Inferior parietal cortex (tissue), 1 donor: ENCODE data around the gene RASAL2.
"Not testable (repeated sequence)": the region's sequence is repeated elsewhere in the genome, so short reads cannot be mapped to it uniquely, and the experiment has no call there.

ENCODE experiments used
- DNase-seq: peaks from one replicate; pipeline ENCODE4 v3.0.0-alpha.2; 2016; ENCODE audit errors: extremely low spot score

Gene RASAL2

DNA sequence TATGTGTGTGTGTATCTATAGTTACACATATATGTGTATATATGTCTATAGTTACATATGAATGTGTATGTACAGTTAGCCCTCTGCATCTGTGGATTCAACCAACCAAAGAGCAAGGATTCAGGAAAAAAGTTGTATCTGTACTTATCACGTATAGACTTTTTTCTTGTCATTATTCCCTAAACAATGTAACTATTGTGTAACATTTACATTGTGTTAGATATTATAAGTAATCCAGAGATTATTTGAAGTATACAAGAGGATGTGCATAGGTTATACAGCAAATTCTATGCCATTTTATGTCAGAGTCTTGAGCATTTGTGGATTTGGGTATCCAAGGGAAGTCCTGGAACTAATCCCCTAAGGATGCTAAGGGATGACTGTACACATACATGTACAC lies 71.3 kb downstream of the RASAL2 start:
- no peak for DNase-seq

DNA sequence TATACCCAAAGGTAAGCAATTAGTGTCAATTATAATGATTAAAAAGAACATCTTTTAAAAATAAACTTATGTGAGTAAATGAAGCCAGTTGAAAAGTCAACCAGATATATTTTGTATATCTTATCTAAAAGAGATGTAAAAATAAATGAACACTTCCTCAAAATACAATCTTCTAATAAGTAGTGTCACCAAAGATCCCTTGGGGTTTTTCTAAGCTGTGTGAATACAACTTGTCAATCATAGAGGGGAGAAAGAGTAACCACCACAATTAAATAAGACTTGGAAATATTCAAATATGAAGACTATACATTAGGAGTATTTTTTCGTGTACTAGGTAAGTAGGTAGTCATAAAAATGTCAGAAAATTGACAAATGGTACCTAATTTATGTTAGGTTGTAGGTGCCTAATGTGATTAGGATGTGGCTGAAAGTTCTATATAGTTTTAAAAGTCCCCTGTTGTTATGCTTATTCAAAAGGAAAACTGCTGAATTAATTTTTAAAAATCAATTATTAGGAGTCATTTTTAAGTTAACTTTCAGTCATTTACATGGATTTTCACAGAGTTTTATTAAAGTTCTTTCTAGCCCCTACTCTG lies 72.6 kb downstream of the RASAL2 start:
- no peak for DNase-seq

DNA sequence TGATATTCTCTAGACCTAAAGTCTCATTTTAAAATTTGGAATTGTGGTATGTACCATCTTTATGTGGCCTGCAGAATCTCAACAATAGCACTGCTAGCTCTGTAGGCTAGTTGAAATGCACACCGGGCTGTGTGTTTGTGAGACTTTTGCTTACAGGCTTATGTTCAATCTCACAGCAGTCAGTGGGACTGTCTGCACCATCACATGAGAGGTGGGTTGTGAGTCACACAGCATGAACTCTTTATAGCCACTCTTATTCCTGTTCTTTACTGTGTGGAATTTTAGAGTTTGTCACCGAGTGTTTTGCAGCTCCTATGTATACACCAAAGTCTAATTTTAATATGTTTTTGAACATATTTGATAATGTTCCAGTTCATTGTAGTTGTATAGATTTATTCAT lies 74.6 kb downstream of the RASAL2 start:
- no peak for DNase-seq

DNA sequence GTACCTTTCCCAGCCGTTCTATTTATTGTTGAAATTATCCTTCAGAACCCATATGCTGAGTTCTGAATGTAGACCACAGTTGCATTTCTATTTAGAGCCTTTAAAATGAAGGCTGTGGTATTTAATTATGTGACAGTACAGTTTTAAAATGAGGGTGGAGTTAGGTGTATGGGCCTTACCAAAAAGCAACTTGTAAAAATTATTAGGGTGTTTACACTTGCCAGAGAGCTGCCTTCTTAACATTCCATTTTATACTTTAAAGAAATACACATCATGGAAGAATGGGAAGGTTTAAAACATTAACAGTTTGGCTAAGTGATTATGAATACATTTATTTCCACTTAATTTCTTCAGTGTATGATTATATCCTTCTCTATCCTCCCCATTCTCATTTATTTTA lies 75.7 kb downstream of the RASAL2 start:
- DNase-seq = no peak

DNA sequence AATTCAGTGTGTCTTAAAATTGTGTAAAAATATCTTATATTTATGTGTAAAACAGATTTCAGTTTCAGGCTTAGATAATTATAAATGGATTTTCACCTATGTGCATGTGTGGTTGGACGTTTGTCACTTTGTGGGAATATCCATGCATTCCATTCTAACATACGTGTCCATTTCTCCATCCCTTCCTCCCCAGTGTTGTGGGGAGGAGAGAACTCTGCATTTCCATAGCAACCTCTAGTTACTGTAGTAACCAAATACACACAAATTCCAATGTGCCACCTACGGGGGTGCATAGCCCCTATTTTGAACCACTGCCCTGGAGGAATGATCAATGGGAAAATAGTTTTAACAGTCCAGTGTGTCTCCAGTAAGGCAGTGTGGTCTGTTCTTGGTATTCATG lies 79.0 kb downstream of the RASAL2 start:
- DNase-seq = no peak

DNA sequence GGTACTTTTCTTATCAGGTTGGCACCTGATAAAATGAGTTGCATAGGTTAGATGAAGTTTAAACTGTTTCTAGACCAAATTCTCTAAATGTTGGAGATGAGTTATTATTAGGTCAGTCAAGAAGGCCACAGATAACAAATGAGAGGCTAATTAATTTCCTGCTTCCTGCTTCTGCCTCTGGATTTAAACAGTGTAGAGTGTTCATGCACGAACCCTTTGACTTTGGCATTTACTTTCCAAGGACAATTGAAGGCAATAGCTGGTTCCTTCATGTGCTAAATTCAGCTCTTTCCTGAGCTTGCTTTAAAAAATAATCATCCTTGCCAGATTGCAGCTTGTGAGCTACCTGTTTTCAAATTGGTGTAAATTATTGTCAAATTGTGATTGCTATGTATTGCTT lies 80.6 kb downstream of the RASAL2 start:
- no peak for DNase-seq

DNA sequence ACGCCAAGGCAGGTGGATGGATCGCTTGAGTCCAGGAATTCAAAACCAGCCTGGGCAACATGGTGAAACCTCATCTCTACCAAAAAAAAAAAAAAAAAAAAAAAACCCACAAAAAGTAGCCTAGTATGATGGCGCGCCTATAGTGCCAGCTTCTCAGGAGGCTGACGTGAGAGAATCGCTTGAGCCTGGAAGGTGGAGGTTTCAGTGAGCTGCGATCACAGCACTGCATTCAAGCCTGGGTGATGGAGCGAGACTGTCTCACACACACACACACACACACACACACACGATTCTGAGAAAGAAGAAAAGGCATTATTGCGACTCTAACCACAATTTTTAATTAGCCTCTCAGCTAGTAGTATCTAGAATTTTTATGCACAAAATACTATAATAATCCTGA lies 86.5 kb downstream of the RASAL2 start:
- DNase-seq = no peak

DNA sequence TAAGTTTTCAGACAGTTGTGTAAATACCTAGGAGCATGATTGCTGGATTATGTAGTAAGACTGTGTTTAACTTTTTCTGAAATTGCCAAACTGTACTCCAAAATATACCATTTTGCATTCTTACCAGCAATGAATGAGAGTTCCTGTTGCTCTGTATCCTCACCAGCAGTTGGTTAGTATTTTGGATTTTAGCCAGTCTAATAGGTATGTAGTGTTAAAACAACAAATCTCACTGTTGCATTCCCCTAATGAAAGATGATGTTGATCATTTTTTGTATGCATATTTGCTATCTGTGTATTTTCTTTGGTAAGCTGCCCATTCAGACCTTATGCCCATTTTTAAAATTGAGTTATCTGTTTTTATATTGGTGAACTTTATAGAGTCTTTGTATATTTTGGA lies 89.9 kb downstream of the RASAL2 start:
- DNase-seq = no peak

DNA sequence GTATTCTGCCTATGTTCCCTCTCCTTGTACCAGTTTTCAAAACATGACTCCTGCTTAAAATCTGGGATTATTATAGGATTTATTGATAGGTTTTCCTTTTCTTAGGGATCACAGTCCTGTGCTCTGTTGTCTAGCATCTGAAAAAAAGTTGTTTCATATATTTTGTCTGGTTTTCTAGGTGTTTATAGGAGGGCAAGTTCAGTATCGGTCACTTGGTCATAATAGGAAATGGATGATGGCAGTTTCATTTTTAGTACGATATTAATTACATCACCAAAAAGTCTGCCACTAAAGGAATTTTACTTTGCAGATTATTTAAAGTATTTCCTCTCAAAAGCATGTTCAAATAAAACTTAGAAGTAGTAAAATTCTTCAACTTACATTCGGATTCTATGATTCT lies 94.4 kb downstream of the RASAL2 start:
- DNase-seq = no peak

DNA sequence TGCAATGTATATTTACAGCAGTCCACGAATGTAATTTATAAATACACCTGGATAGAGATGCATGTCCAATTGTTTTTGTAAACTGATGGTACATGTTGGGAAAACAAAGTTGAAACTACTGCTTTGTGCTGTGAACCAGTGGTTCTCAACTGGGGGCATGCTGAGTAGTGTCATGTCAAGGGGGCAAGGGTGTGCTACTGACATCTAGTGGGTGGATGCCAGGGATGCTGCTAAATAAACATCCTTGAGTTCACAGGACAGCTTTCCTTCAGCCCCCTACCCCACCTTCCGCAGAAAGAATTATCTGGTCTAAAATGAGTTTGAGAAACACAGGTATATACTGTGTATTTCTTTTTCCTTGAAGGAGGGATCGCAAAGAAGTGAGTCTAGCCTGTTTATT lies 95.9 kb downstream of the RASAL2 start:
- no peak for DNase-seq

DNA sequence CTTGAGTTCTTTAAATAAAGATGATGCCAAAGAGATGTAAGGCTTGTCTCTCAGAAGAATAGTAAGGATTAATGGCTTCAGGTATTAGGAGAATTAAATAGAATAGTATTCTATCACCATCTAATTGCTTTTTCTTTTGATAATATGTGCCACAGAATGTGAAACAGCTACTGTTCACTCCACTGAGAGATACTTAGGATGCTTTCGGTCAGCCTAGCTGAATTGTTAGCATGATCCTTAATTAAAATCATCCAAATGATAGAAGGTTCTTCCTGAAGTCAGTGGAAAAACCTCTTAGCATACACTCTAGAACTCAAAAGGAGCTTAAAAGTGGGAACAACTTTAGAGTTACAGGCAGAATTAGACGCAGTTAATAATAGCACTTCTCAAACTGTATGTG lies 97.0 kb downstream of the RASAL2 start:
- no peak for DNase-seq

DNA sequence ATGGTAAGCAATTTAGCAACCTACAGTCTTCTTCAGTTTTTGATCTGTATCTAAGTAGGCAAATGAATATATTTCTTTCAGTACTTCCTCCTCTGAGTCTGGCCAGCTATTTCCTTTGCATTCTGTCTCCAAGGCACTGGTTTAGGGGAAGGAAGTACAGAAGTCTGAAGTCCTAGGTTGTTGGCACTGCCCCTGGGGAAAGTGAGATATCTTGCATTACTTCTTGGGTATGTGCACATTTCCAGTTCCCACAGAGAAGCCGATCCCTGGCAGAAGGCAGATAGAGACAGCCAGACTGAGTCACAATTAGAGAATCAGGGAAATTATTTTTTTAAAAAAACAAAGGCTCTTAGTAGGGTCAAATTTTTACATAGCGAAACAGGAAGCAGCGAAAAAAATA lies 98.8 kb downstream of the RASAL2 start:
- no peak for DNase-seq

DNA sequence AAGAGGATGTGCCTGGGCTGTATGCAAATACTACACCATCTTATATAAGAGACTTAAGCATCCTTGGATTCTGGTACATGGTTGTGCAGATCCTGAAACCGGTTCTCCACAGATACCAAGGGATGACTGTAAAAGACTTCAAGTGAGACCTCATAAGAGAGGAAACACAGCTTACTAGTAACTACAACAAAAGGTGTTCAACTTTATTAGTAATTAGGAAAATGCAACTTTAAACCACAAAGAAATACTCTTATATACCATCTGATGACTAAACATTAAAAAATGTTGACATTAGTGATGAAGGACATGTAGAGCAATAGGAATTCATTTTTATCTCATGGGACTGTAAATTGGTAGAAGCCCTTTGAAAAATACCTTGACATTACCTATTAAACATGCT lies 102.7 kb downstream of the RASAL2 start:
- no peak for DNase-seq

DNA sequence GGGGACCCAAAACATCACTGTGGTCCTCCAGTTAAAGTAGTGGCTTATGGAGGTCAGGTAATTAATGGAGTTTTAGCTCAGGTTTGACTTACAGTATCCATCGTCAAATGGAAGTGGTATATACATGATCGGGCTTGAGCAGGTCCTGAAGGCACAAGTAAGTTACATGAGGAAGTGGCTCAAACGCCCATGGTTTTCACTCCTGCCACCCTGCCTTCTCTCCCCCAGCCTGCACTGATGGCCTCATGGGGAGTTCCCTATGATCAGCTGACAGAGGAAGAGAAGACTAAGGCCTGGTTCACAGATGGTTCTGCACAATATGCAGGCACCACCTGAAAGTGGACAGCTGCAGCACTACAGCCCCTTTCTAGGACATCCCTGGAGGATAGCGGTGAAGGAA lies 108.2 kb downstream of the RASAL2 start:
- DNase-seq = not testable (repeated sequence)

DNA sequence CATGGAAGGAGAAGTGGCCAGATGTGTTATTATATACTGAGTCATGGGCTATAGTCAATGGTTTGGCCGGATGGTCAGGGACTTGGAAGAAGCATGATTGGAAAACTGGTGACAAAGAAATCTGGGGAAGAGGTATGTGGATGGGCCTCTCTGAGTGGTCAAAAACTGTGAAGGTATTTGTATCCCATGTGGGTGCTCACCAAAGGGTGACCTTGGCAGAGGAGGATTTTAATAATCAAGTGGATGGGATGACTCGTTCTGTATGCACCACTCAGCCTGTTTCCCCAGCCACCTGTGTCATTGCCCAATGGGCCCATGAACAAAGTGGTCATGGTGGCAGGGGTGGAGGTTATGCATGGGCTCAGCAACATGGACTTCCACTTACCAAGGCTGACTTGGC lies 108.6 kb downstream of the RASAL2 start:
- DNase-seq = not testable (repeated sequence)

DNA sequence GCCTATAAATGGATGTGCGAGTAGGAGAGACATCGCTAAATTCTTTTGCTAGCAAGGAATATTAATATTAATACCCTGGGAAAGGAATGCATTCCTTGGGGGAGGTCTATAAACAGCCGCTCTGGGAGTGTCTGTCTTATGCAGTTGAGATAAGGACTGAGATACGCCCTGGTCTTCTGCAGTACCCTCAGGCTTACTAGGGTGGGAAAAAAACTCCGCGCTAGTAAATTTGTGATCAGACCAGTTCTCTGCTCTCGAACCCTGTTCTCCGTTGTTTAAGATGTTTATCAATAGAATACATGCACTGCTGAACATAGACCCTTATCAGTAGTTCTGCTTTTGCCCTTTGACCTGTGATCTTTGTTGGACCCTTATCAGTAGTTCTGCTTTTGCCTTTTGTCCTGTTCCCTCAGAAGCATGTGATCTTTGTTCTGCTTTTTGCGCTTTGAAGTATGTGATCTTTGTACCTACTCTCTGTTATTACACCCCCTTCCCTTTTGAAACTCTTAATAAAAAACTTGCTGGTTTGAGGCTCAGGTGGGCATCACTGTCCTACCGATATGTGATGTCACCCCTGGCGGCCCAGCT lies 114.5 kb downstream of the RASAL2 start:
- not testable (repeated sequence) for DNase-seq

DNA sequence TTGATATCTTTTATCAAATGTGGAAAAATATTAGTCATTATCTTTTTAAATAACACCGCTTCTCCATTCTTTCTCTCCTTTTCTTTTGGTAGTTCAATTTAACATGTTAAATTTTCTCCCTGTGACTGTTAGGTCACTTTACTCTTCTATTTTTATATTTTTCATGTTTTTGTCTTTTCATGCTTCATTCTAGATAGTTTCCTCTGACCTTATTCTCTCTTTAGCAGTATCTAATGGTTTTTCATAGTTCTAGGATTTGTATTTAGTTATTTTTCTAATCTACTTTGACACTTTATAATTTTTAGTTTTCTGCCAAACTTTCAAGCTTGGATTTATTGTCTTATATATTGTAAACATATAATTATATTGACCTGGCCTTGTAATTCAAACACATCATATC lies 116.0 kb downstream of the RASAL2 start:
- no peak for DNase-seq

DNA sequence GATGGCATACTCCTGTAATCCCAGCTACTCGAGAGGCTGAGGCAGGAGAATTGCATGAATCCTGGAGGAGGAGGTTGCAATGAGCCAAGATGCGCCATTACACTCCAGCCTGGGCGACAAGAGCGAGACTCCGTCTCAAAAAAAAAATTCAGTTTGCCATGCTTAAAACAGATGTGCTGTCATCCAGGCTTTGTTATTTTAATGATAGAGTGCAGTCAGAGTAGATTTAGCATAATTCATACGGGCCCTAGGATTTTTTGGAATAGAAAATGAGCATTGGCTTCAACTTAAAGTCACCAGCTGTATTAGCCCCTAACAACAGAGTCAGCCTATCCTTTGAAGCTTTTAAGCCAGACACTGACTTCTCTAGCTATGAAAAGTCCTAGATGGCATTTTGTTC lies 124.6 kb downstream of the RASAL2 start:
- no peak for DNase-seq

DNA sequence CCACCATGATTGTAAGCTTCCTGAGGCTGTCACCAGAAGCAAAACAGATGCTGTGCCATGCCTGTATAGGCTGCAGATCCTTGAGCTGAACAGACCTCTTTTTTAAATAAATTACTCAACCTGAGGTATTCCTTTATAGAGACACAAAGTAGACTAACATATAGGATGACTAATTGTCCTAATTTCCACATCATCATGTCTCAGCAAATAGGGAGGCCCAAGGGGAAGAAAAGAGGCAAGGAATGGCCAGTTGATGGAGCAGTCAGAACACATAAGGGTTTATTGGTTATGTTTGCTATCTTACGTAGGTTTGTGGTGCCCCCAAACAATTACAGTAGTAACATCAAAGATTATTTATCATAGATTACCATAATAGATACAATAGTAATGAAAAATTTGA lies 126.2 kb downstream of the RASAL2 start:
- no peak for DNase-seq

DNA sequence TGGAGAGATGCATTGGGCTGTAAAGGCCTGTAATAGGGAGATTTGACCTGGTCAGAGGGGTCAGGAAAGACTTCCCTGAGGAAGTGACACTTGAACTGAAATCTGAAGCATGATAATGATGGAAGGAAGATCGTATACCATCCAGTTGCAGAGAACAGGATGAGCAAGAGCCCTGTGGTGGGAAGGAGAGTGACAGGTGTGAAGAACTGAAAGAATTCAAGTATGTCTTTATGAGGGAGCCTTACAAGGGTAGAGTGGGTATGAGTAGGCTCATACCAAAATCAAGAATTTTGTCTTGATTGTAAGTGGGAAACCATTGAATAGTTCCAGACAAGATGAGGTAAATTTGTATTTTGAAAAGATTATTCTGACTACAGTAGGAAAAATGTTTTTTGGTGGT lies 129.4 kb downstream of the RASAL2 start:
- no peak for DNase-seq

DNA sequence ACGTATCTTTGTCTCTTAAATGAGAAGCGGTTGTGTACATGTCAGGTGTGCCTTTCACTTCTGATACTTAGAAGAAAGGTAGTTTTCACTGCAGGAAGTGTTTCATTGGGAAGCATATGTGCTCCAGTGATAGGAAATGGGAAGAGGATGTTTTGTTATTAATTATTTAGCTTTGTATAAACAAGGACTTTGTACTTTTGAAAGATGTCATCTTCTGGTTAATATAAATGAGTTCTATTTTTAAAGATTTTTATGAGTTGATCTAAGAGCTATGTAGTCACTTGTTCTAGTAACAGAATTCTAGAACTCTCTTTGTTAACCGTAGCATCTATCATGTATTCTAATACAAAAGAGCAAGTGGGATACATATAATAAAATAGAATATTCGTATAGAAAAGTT lies 130.5 kb downstream of the RASAL2 start:
- no peak for DNase-seq

DNA sequence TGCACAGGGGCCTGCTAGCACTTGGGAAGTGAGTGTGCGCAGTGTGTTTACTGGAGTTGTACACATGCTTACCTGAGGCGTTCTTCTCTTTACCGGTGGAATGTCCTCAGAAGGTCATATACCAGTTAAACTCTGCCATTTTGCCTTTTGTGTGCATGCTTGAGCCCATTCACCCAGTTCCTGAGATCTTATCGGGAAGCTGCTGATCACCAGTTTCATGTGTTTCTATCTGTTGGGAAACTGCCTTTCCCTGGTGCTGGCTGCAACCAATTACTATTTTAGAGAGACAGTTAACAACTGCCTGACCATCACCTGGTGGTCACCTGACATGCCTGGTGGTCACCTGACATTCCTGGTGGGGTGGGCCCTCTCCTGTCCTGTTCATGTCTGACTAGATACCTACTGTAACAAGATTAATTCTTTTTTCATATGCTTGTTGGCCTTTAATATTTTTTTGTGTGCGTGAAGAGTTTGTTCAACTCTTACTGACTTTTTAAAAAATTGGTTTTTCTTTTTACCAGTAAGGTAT lies 137.0 kb downstream of the RASAL2 start:
- no peak for DNase-seq

DNA sequence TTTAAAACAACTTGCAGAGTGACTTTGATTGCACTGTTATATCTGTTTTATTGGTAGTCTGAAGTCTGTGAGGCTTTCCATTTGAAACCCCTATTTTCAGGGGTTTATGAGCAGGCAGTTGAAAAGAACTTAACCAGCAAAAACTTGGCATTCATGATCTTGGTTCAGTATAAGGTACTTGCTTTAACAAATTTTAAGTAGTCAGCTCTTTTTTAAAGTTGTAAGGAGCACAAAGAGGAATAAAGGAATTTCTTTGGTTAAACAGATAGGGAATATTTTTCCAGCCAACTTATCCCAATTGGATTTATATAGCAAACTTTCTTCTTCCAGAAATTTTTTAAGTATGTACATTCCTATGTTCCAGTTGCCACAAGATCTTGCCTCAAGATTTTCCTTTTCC lies 138.2 kb downstream of the RASAL2 start:
- no peak for DNase-seq

DNA sequence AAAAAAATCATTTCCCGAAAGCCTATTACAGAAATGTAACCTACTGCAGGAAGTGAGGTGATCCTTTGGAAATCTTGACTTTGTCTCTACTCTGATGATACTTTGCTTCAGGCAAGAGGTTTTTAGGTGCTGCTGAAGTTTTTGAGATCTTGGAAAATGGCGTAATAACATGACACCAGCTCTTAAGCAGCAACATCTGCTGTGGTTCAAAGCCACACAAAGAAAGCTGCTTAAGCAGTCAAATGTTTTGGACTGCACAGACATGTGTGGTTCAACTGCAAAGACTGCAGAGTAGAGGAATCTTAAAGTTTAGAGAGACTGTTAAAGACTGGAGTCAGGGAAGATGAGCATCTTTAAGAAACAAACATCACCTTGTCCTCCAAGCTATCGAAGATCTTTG lies 139.0 kb downstream of the RASAL2 start:
- no peak for DNase-seq
